Dermis blood vessel endothelial cell (primary cell): ENCODE measurements around the gene BDKRB1. TPM values are rescaled to one million over a fixed set of nuclear protein-coding genes. Genes with fewer than 3 reads are reported as not detected.

Experiments
- DNase-seq: peaks from one replicate; pipeline ENCODE4 v3.0.0; 2010
- total RNA-seq: library from RNA; depleted of rRNA; stranded (reverse); fragments of >200 nt; gene quantifications from 2 replicates; pipeline ENCODE4 v1.2.3, GENCODE V29; 2014

Gene BDKRB1
- total RNA-seq, 1 donor from 2014 or later, result not detected

GRCh38 chr14:96284008-96284407 is 28.0 kb downstream of the BDKRB1 start:
- DNase-seq, result no peak

DNA sequence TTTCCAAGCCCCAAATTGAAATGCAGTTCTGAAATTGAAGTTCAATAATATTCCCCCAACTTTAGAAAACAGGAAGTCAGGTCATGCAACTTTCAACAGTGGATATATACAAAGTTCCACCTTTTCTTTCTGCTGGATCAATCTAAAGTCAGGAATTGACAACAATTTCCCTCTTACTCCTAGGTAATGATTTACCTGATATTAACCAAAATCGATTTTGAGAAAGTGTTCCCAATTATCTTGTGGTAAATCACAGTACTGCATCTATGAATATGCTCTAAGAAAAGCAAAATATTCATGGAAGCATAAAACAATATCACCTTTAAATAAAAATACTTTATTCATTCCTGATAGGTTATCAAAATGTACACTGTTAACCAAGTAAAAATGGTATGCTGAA is 28.4 kb downstream of the BDKRB1 start:
- DNase-seq, result no peak

GRCh38 chr14:96285667-96286066 is 29.7 kb downstream of the BDKRB1 start:
- no peak for DNase-seq

DNA sequence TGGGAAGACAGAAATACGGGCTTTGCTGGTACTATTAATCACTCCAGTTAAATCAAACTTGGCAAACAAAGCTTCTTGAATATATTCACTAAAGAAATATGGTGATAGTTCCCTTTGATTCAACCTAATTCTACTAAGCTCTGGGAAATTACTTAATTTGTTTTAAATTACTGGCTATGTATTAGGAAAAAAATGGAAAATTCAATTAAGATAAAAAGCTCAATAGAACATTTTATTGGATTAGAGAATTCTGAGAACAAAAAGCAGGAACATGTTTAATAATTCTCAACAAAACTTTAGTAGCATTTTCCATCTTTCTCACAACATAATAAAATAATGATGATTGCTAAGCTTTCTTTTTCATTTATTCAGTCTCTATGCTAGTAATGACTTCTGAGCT is 30.2 kb downstream of the BDKRB1 start:
- no peak for DNase-seq

DNA sequence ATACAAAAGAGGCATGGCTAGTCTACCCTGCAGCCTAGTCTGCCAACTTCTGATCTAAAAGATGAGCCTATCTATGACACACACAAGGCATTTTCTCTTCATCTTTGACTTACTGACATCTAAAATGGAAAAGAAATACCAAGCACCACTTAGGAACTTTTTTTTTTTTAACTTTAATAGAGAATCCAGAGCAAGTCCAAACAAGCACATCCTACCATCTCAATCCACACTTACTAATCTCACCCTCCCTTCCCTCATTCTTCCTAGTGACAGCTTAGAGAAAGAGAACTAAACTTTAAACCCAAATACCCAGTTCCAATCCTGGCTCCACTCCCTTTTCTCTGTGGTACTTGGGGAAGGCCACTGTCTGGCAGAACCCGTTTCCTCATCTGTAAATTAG is 31.8 kb downstream of the BDKRB1 start:
- DNase-seq, result no peak

DNA sequence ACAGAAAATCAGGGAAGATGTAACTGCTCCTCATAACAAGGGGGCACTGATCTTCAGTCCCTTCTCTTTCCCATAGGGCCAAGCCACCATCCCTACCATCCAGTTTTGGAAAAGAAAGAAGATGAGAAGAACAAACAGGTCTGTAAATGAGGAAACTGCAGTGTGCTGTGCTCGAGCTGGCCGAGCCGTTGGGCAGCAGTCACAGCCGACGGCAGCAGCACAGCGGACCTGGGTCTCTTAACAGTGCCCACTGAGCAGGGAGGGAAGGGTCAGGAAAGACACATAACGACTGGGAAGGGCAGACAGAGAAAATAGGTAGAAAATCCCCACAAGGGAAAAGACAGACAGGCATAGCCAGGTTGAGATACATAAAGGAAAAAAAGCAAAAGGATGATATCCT is 38.2 kb downstream of the BDKRB1 start:
- no peak for DNase-seq

GRCh38 chr14:96297000-96297399 is 41.0 kb downstream of the BDKRB1 start:
- peak; percentile 48 for DNase-seq

DNA sequence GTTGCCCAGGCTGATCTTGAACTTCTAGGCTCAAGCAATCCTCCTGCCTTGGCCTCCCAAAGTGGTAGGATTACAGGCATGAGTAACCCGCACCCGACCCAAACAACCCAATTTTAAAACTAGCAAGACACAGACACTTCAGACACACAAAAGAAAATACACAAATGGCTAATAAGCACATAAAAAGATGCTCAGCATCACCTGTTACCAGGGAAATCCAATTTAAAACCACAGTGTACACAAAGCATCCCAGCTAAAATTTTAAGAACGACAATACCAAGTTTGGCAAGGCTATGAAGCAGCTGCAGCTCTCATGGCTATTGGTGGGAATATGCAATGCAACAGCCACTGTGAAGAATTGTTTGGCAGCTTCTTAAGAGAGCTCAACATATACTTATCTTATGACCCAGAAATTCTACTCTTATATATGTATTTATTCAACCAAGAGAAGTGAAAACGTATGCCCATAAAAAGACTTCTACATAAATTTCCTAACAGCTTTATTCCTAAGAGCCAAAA is 42.0 kb downstream of the BDKRB1 start:
- DNase-seq, result no peak

- DNase-seq, result peak; percentile 48
Measured at GRCh38 chr14:96299441-96299840, 43.4 kb downstream of the BDKRB1 start.

- no peak for DNase-seq
Measured at GRCh38 chr14:96303981-96304380, 48.0 kb downstream of the BDKRB1 start.

- no peak for DNase-seq
Measured at GRCh38 chr14:96304956-96305355, 48.9 kb downstream of the BDKRB1 start.

- DNase-seq, result no peak
Measured at GRCh38 chr14:96307434-96307833, 51.4 kb downstream of the BDKRB1 start.

GRCh38 chr14:96309133-96309895 is 53.3 kb downstream of the BDKRB1 start:
- no peak for DNase-seq

GRCh38 chr14:96309896-96310330 is 53.9 kb downstream of the BDKRB1 start:
- peak; percentile 30 for DNase-seq

DNA sequence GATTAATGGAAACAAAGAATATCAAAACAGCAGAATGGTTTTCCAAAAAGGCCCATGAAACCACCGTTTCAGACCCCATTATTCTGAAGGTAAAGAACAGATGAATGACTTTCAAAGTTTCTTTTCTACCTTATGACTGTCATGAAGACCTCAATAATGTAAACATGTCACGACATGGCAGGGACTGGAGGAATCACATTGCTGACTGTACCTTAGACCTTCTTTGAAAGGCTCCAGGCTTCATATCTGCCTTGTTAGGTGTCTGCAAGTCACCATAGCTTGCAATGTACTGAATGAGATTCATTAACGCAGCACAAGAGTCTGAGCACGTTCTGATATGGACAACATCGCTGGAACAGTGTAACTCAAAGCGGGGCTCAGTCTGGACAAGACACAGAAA is 54.9 kb downstream of the BDKRB1 start:
- no peak for DNase-seq

Other genes with a start within 250 kb of the BDKRB1 start
- gene C14orf132, start 216.8 kb upstream of the BDKRB1 start, total RNA-seq, result 2.8 and 3.7 TPM in 2 replicates
- gene BDKRB2, start 51.4 kb upstream of the BDKRB1 start, total RNA-seq, result 0.05 and 0.34 TPM in 2 replicates
- 20.1 and 22.5 TPM in 2 replicates for gene ATG2B, start 107.1 kb downstream of the BDKRB1 start, total RNA-seq
- gene GSKIP, start 107.3 kb downstream of the BDKRB1 start, total RNA-seq, result 73.0 and 117 TPM in 2 replicates
- gene AK7, start 135.9 kb downstream of the BDKRB1 start, total RNA-seq, result 2.4 and 5.4 TPM in 2 replicates
- gene PAPOLA, start 246.2 kb downstream of the BDKRB1 start, total RNA-seq, result 87.3 and 151 TPM in 2 replicates